Smooth muscle cell of the brain vasculature (primary cell): Measurements from ENCODE around the gene DDX54.
"Not testable (repeated sequence)": the region's sequence is repeated elsewhere in the genome, so short reads cannot be mapped to it uniquely, and the experiment has no call there.

Experiments used
- DNase-seq: peaks from one replicate; pipeline ENCODE4 v3.0.0-alpha.2; 2012; ENCODE audit warnings: low read depth, low spot score

DDX54 gene

DNA sequence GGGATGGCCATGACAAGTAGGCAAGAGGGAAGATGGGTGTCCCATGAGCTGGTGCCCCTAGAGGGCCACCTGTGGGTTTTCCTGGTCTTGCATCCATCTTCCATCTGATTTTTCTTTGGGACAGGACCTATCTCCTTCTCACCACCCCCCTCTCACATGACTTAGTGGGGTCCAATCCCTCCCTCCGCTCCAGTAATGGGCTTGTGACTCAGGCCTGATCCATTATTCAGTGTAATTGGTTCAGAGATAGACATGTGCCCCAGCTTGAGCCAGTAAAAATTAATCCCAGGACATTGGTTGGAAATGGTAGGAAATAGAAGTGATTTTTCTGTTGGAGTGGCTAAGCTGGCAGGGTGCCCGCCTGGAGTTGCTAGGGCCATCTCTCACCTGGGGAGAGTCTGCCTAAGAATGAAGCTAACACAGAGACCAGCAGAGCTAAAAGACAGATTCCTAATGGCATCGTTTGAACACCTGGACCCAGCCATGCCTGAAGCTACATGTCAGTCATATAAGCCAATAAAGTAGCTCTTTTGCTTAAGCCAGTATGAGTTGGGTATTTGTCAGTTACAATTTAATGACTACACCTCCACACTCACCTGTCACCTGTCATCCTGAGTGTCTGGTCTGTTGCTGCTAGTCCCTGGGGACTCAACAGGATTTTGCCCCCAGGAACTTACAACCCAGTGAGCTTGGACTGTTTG is 64.5 kb downstream of the DDX54 start:
- no peak for DNase-seq

DNA sequence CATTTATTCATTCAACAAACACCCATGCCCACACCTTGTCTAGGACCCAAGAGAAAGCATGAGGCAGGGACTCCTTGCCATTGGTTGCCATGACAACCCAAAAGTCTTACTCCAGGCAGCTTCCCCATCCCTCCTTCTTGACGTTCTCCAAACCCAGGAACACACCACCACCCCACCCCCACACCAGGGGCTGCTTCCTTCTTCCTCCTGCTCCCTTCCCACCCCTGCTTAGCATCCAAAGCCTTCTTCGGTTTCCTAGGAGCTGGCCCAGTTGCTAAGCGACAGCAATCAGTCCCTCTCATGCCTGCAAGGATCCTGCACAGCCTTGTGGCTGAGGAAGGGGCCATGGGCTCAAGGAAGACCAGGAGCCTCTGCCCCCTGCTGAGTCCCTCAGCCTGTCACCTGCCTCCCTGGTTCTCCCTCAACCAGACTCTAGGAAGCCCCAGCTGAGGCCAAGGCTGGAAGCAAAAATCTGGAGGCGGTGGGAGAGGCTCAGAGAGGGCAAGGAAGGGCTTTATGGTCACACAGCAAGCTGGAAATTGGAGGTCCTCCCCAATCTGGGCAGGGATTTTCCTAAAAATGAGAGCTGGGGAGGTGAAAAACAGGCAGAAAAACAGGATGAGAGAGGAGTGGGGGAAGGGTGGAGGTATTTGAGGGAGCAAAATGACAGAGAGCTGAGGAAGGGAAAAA is 65.2 kb downstream of the DDX54 start:
- DNase-seq: no peak

DNA sequence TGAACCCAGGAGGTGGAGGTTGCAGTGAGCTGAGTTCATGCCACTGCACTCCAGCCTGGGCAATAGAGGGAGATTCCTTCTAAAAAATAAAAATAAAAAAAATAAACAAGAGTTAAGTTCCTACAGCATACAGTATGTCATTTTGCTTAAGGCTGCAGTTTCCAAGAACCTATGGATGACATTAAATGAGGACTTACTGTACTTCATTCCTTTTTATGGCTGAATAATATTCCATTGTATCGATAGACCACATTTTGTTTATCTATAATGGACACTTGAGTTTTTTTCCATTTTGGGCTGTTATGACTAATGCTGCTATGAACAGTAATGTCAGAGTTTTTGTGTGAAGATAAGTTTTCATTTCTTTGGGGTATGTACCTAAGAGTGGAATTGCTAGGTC is 67.1 kb downstream of the DDX54 start:
- no peak for DNase-seq

DNA sequence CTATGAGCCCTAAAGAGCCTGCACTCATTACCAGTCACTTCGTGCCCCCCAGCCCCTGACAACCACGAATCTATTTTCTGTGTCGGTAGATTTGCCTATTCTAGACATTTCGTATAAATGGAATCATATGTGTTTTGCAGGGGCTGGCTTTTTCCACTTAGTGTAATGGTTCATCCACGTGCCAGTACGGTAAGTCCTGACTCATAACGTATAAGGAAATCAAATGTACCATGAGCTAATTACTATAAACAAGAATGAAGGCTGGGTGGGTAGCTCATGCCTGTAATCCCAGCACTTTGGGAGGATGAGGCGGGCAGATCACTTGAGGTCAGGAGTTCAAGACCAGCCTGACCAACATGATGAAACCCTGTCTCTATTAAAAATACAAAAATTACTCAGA is 67.6 kb downstream of the DDX54 start:
- not testable (repeated sequence) for DNase-seq

DNA sequence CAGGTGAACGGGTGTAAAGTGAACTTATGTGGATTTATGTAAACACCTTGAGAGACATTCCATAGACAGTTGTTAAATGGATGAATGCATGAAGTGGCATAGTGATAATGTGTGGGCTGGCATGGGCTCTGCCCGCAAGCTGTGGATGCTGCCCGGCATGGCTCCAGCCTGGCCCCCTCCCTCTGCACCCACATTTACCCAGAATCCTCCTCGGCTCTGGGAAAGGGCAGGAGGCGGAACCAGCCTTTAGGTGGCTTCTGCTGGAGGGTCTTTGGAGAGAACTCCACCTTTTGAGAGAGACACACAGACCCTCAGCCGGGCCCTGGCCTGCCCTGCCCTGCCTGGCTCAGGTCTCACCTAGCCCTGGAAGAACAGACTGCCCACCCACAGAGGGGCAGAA is 68.4 kb downstream of the DDX54 start:
- no peak for DNase-seq

DNA sequence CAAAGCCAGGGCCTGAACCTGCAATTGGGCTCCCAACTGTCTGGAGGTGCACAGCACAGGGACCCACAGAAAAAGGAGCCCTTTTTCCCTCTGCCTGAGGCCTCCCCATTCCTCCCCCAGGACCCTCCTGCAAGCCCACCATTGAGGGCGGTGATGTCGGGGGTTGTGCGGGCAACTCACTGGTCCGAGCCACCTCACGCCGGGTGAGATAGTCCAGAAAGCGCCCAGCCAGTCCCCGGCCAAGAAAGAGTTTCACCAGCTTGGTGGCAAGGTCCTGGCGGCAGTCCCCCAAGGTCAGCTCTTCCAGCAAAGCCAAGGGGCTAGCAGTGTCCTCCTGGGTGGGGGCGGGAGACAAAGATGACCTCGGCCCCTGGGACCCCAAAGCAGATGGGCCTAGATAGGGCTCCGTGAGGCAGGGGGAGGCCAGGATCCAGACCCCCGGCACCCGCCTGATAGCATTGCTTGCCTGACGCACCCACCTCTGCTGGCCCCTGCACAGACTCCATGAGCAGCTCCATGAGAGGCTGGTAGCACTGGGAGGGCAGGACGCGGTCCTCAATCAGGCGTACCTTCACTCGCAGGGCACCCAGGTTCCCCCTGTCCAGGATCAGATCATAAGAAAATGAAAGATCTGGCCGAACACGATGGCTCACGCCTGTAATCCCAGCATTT is 69.7 kb downstream of the DDX54 start:
- no peak for DNase-seq

DNA sequence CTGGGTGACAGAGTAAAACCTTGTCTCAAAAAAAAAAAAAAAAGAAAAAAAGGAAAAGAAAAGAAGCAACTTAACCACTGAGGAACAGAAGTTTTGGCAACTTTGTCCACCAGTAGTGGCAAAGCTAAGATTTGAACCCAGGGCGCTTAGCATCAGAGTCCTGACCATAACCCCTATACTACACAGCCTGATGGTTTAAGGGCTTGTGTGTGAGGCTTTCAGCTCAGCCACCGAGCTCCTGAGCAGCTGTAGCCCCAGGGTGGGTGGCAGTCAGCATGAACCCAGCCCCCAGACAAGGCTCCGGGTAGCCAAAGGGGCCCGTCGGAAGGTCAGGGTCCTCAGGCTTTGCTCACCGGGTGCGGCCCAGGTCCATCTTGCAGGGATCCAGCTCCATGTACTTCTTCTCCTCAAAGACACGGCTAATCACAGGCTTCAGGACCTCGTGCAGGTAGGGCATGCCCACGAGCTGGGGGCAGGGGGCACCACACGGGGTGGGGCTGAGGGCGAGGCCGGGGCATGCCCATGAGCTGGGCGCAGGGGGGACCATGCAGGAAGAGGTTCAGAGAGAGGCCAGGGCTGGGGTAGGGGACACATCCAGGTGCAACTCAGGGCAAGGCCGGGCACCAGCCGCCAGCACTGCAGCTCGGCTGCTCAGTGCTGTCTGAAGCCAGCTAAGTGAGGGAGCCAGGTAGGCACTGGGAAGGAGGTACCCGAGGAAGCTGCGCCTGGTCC is 70.7 kb downstream of the DDX54 start:
- no peak for DNase-seq

DNA sequence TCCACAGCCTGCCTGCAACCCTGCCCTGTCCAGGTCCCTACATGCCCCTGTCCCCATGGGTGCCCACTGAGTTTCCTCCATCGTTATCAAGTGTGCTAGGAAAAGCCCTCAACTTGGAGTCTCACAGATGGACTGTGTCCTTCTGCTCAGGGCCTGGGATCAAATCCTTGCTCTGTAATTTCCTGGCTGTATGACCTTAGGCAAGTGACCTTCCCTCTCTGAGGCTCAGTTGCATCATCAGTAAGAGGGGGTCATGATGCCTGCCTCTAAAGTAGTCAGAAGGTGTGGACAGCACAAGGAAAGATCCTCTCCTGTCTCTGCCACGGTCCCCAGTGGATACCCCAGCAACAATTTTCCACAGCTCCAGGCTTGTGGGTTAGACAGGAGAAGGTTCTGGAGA is 71.9 kb downstream of the DDX54 start:
- DNase-seq: no peak

DNA sequence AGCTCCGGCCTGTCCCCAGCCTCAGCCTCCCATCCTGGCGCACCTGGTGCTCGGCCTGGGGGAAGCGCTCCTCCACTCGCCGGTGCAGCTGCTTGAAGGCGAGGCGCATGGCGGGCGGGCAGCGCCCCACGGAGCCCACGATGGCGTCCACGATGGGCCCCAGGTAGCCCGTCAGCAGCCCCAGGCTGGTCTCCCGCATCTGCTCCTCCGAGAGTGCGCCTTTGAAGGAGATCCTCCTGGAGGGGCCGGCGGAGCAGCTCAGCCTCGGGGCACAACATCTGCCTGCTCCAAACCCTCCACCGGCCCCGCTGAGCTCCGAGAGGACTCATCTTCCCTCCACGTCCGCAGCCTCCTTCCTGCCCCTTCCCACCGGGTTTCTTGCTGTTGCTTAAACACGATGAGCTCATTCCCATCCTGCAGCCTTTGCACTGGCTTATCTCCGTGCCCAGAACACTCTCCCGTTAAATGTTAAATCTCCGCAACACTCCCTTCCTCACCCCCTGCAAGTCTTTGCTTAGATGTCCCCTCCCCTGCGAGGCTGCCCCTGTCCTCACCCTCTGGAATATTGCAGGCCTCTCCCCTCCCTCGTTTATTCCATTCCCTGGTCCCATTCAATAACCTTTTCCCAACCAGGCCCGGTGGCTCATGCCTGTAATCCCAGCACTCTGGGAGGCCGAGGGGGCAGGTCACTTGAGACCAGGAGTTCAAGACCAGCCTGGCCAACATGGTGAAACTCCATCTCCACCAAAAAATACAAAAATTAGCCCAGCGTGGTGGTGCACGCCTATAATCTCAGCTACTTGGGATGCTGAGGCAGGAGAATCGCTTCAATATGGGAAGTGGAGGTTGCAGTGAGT is 73.0 kb downstream of the DDX54 start:
- no peak for DNase-seq

DNA sequence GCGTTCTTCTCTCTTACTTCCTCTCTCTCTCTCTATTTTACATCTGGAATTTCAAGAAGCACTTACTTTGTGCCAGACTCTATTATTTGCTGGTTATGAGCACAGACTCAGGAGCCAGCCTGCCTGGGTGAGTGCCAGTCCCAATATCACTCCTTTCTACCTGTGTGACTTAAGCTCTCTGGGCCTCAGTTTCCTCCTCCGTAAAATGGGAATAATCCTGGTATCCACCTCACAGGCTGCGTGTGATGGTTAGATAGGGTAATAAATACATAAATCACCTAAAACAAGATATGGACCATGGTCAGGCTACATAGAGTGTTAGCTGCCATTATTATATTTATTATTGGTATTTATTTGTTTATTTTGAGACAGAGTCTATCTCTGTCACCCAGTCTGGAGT is 74.0 kb downstream of the DDX54 start:
- no peak for DNase-seq

DNA sequence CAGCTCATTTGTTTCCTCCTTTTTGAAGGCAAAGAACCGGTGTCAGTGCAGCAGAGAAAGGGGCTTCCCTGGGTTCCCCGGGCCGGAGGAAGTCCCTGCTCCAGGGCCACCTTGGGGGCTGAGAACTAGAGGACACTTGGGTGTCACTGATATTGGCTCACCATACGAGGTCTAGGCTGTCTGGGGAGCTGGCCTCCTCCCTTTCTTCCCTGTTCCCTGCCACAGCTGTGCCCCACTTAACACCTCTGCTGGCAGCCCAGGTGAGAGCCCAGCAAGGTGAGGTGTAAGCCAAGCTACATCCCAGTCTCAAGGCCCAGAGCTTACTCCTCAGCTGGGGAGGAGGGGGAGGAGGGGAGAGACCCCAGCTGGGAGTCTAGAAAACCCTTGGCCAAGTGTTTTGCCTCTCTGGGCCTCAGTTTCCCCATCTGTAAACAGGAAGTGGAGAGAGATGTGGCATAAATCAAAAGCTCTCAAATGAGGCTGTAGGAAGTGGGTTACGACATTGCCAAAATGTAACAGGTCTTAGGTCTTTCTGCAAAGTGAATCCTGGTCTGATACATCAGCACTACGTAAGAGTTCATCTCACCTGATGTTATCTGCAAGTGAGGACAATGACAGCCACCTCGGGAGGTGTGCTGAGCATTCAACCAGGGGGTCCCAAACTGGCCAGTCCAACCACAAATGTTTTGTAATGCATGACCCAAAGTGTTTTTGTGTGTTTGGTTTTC is 75.2 kb downstream of the DDX54 start:
- DNase-seq: no peak

DNA sequence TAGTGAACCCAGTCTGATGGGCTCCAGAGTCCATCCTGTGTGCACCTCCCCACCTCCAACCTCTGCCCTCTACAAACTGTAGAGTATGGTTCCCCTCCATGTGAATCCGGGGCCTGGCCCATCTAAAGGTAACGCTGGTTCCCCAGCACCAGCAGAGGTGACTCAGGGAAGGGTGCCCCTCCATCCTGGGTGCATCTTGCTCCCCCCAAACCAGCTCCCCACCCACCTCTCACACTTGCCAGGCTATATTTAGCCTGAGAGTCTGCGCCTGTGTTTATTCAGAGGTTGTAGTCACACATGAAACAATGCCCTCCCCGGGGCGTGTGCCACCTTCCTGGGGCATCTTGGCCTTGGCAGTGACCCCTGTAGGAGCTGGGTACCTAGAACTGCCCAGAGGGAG is 75.9 kb downstream of the DDX54 start:
- no peak for DNase-seq

DNA sequence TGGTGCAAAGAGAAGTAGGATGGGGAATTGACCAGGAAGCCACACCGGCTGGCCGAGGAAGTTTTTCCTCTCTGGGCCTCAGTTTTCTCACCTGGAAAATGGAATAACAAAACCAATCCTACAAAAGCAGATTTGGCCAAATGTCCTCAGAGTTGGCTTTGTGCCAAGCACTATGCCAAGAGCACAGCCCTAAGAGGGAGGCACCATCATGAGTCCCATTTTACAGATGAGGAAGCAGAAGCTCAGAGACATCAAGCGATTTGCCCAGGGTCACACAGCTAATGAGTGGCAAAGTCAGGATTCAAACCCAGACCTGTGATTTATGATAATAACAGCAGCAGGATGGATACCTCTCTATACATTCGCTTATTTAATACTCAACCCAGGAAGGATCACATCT is 77.0 kb downstream of the DDX54 start:
- DNase-seq: no peak
